Spinal cord (tissue), 10 donors: ENCODE results near the gene KLK10. TPM values are rescaled to one million over a fixed set of nuclear protein-coding genes. Genes with fewer than 3 reads are reported as not detected.
A peak's percentile ranks its signal among the peaks of the same experiment; 100 is the strongest.
"Not testable (repeated sequence)": the region's sequence is repeated elsewhere in the genome, so short reads cannot be mapped to it uniquely, and the experiment has no call there.

Experiments used
- DNase-seq, 6 donors: peaks; one replicate each; pipeline versions ENCODE4 v3.0.0 to v3.0.0-alpha.2; 2013 to 2015; ENCODE audit warnings: low spot score in 6 of 6, low read depth in 4 of 6
- H3K27ac ChIP-seq: one replicate; pipeline ENCODE4 v1.5.1; 2013; ENCODE audit warnings: low read depth, low read length, control low read depth
- H3K27me3 ChIP-seq: one replicate; pipeline ENCODE4 v1.6.1; 2013; ENCODE audit warnings: low read length; ENCODE audit not compliant: control insufficient read depth, insufficient read depth
- H3K36me3 ChIP-seq: one replicate; pipeline ENCODE4 v1.6.1; 2013; ENCODE audit warnings: low read length; ENCODE audit not compliant: control insufficient read depth, insufficient read depth
- H3K4me1 ChIP-seq: one replicate; pipeline ENCODE4 v1.6.1; 2013; ENCODE audit warnings: low read length; ENCODE audit not compliant: control insufficient read depth, insufficient read depth
- H3K4me3 ChIP-seq: one replicate; pipeline ENCODE4 v1.5.1; 2013; ENCODE audit warnings: low read depth, low read length, control low read depth
- H3K9me3 ChIP-seq: one replicate; pipeline ENCODE4 v1.6.1; 2013; ENCODE audit warnings: low read length; ENCODE audit not compliant: control insufficient read depth, insufficient read depth
- WGBS: methylation state at CpG from one replicate; pipeline ENCODE4 v1.1.5; 2013; ENCODE audit warnings: missing lambda C conversion rate; ENCODE audit not compliant: insufficient coverage; 5-methylcytosine and 5-hydroxymethylcytosine counted together
- polyA plus RNA-seq, 2 donors: library from polyadenylated mRNA; unstranded; fragments of 120-200 nt; gene quantifications; one replicate each; pipeline ENCODE4 v1.2.1, GENCODE V29; 2013; ENCODE audit not compliant: insufficient read length in 2 of 2
- total RNA-seq, 2 donors: library from RNA; depleted of rRNA in 1 of 2; stranded (reverse); fragments of 120-200 nt in 1 of 2; fragments of >200 nt in 1 of 2; gene quantifications; one replicate each; pipeline versions ENCODE4 v1.2.3 to v1.2.4, GENCODE V29; 2013 to 2014
- donor health status: healthy.

The KLK10 gene
- total and polyA plus RNA-seq, 4 donors: 0.72 to 7.3 (median 4.5) TPM

GRCh38 chr19:50975766-50976165, 43.7 kb downstream of the KLK10 start:
- H3K4me1 ChIP-seq: no peaks in the 10 kb centered on the region
- no peak for DNase-seq
- H3K9me3 ChIP-seq: no peaks in the 10 kb centered on the region
- H3K27ac ChIP-seq: no peak overlapping the region
- H3K4me3 ChIP-seq: no peak overlapping the region
- WGBS: 56% methylated on average over 5 of the region's 8 CpGs
- no peaks in the 10 kb centered on the region for H3K36me3 ChIP-seq
- H3K27me3 ChIP-seq: peaks cover 5% of the 10 kb centered on the region

- no peak overlapping the region for H3K27ac ChIP-seq
- no peak overlapping the region for H3K4me3 ChIP-seq
- no peaks in the 10 kb centered on the region for H3K9me3 ChIP-seq
- H3K4me1 ChIP-seq: no peaks in the 10 kb centered on the region
- H3K36me3 ChIP-seq: no peaks in the 10 kb centered on the region
- peaks cover 5% of the 10 kb centered on the region for H3K27me3 ChIP-seq
- WGBS: 38% methylated on average over 5 of the region's 9 CpGs
- DNase-seq: no peak
Measured at GRCh38 chr19:50974702-50975556, 44.6 kb downstream of the KLK10 start.

GRCh38 chr19:50972795-50973376, 46.6 kb downstream of the KLK10 start:
- no peaks in the 10 kb centered on the region for H3K9me3 ChIP-seq
- H3K4me3 ChIP-seq: no peak overlapping the region
- H3K36me3 ChIP-seq: no peaks in the 10 kb centered on the region
- H3K4me1 ChIP-seq: peaks cover 14% of the 10 kb centered on the region
- H3K27ac ChIP-seq: no peak overlapping the region
- 89% methylated on average over 7 of the region's 9 CpGs for WGBS
- H3K27me3 ChIP-seq: peaks cover 5% of the 10 kb centered on the region
- DNase-seq: no peak

- H3K27ac ChIP-seq, H3K9me3 ChIP-seq, DNase-seq, H3K27me3 ChIP-seq, H3K4me3 ChIP-seq, H3K36me3 ChIP-seq: not testable (repeated sequence)
- peaks cover 14% of the 10 kb centered on the region for H3K4me1 ChIP-seq
- 84% methylated on average over 2 of the region's 3 CpGs for WGBS
Measured at GRCh38 chr19:50969810-50970209, 49.7 kb downstream of the KLK10 start.

DNA sequence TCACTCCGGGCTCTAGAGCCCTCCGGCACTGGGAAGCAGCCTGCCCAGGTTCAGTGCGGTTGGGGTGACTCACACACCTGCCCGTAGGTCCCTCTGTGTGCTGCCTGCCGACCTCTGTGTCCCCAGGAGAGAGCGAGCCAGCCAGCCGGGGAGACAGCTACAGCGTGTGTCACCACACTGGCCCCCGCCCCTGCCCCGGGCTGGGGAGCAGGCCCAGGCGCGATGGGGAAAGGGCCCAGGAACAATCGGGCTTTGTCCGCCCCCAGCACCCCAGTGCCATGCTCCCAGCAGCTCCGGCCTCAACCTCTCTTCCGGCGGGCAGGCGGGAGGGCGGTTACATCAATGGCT, 50.1 kb downstream of the KLK10 start, which contains the start of gene KLK6:
TSS of gene KLK6 (minus strand) at position 179 of the 348 bp plus-strand sequence. CDS start 1,487 bp downstream, outside the sequence.
- Histone ChIP-seq H3K27ac (no peak within 1 kb of the TSS), H3K4me1 (peaks cover 14% of the 10 kb centered on the region), H3K27me3 (peaks cover 2% of the 10 kb centered on the region), H3K4me3 (no peak within 1 kb of the TSS), H3K36me3 (no peaks in the 10 kb centered on the region), H3K9me3 (no peaks in the 10 kb centered on the region)
- WGBS: 67% methylated on average over 19 of the region's 19 CpGs
- peak in 1 of 6 donors; percentile 25 for DNase-seq

DNA sequence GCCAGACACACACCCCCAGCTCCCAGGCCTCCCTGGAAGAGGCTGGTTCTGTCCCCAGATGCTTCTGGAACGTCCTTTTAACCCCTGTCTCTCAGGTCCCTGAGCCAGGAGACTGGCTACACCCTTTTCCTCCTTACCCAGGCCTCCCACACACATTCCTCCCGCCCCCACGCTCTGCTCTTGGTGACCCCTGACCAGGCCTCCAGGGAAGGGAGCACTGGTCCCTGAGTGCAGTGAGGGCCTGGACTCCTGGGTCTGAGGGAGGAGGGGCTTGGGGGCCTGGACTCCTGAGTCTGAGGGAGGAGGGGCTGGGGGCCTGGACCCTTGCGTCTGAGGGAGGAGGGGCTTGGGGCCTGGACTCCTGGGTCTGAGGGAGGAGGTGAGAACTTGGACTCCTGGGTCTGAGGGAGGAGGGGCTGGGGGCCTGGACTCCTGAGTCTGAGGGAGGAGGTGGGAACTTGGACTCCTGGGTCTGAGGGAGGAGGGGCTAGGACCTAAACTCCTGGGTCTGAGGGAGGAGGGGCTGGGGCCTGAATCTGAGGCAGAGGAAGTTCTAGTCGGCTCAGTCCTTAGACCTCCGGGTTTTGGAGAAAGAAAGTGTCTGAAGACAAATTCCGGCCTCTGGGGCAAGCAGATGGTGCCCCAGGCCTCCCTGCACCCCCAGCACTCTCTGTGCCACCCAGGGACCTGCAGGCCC, 50.6 kb downstream of the KLK10 start:
- H3K4me1 ChIP-seq: peaks cover 14% of the 10 kb centered on the region
- H3K4me3 ChIP-seq: no peak overlapping the region
- DNase-seq: no peak
- H3K9me3 ChIP-seq: no peaks in the 10 kb centered on the region
- no peak overlapping the region for H3K27ac ChIP-seq
- H3K36me3 ChIP-seq: no peaks in the 10 kb centered on the region
- WGBS: 56% methylated on average over 5 of the region's 7 CpGs
- peaks cover 2% of the 10 kb centered on the region for H3K27me3 ChIP-seq

DNA sequence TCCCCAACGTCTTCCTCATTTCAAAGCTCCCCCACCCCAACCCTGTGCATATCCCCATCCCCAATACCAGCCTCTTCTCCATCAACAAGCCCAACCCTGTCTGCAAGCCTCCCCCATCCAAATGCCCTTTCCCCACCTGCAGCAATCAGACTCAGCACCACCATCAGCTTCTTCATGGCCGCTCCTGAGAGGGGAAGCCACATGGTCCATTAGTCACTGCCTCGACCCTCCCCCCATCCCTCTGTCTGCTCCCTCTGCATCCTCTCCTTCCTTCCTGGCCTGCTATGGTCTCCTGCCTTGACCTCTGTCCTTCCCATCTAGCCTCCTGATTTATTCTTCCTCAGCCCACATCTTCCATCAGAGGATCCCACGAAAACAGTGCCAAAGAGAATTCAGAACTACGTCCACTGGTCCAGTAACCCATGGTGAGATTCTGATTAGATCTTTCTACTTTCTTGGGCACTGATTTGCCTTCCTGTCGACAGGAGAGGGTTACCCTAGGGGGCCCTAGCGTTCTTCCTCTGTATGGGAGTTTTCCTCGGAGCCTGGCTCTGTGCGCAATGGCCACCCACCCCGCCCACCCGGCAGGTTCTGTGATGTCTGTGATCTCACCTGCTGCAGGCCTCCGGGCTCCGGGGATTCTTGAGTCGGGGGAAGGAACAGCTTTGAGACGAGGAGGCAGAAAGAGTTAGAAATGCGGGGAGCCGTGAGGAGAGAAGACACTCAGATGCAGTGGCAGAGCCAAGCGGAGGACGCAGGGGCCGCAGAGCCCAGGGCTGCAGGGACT, 51.4 kb downstream of the KLK10 start:
- no peak for DNase-seq
- peaks cover 14% of the 10 kb centered on the region for H3K4me1 ChIP-seq
- no peak overlapping the region for H3K4me3 ChIP-seq
- H3K27me3 ChIP-seq: peaks cover 2% of the 10 kb centered on the region
- H3K36me3 ChIP-seq: no peaks in the 10 kb centered on the region
- H3K9me3 ChIP-seq: no peaks in the 10 kb centered on the region
- WGBS: 38% methylated on average over 15 of the region's 20 CpGs
- H3K27ac ChIP-seq: no peak overlapping the region

GRCh38 chr19:50964266-50964665, 55.2 kb downstream of the KLK10 start:
- no peak for DNase-seq
- no peaks in the 10 kb centered on the region for H3K27me3 ChIP-seq
- H3K36me3 ChIP-seq: no peaks in the 10 kb centered on the region
- WGBS: no CpG with 5 or more reads among the region's 3 CpGs
- H3K4me1 ChIP-seq: peaks cover 9% of the 10 kb centered on the region
- H3K27ac ChIP-seq: no peak overlapping the region
- H3K9me3 ChIP-seq: no peaks in the 10 kb centered on the region
- H3K4me3 ChIP-seq: no peak overlapping the region

DNA sequence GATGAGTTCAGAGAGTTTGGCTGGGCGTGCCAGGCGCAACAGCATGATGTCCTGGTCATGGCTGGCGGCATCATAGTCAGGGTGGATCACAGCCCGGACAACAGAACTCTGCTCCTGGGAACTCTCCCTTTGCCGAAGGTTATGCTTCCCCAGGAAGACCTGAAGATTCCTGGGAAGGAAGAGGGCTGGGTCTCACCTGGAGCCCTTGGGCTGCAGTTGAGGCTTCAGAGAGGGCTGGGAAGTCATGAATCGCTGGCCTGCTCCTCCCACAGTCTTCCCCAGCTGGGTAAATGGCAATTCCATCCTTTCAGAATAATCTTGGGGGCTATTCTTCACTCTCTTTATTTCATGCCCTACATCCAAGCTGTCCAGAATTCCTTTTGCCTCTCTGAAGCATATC, 56.1 kb downstream of the KLK10 start:
- Histone ChIP-seq H3K4me3 (no peak overlapping the region), H3K27me3 (no peaks in the 10 kb centered on the region), H3K9me3 (no peaks in the 10 kb centered on the region), H3K27ac (no peak overlapping the region), H3K4me1 (no peaks in the 10 kb centered on the region), H3K36me3 (no peaks in the 10 kb centered on the region)
- 80% methylated on average over 6 of the region's 6 CpGs for WGBS
- no peak for DNase-seq
